Measurements from ENCODE around the gene RGR.

The RGR gene

GRCh38 chr10:84201244-84201606, 43.6 kb upstream of the RGR start:
- TF ChIP-seq, protein P1, sequence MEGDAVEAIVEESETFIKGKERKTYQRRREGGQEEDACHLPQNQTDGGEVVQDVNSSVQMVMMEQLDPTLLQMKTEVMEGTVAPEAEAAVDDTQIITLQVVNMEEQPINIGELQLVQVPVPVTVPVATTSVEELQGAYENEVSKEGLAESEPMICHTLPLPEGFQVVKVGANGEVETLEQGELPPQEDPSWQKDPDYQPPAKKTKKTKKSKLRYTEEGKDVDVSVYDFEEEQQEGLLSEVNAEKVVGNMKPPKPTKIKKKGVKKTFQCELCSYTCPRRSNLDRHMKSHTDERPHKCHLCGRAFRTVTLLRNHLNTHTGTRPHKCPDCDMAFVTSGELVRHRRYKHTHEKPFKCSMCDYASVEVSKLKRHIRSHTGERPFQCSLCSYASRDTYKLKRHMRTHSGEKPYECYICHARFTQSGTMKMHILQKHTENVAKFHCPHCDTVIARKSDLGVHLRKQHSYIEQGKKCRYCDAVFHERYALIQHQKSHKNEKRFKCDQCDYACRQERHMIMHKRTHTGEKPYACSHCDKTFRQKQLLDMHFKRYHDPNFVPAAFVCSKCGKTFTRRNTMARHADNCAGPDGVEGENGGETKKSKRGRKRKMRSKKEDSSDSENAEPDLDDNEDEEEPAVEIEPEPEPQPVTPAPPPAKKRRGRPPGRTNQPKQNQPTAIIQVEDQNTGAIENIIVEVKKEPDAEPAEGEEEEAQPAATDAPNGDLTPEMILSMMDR (IDR thresholded peaks at IDR 0.05; ENCODE audit: insufficient read depth, missing control alignments), result peak; percentile 6
- FAIRE-seq (no peak), DNase-seq (ENCODE audit: insufficient read length, low spot score) (no peak)

GRCh38 chr10:84201682-84202081, 43.2 kb upstream of the RGR start:
- DNase-seq (ENCODE audit: insufficient read length, low spot score), result no peak
- FAIRE-seq, result no peak
- TF ChIP-seq, protein P1 (IDR thresholded peaks at IDR 0.05; ENCODE audit: insufficient read depth, missing control alignments), result no peak

- FAIRE-seq (no peak), DNase-seq (ENCODE audit: insufficient read length, low spot score) (no peak)
- TF ChIP-seq, protein P1 (IDR thresholded peaks at IDR 0.05; ENCODE audit: insufficient read depth, missing control alignments), result no peak
These were observed 42.5 kb upstream of the RGR start for GRCh38 chr10:84202349-84202748.

DNA sequence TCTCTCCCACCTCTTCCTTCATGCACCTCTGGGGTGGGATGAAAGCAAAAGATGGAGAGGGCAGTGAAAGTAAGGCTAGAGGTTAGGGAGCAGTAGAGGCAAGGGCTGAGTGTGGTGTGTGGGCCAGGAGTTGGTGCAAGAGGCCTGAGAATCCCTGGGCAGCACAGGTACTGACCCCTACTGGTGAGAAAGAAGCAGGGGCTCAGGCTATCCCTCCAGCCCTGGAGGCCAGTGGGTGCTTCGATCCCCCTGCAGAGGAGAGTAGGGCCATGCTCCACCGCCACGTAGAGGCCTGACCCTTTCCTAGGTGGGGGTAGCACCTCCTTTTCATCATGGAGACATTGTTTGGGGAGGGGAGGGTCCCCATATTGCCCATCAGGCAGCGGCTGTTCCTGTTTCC, 40.7 kb upstream of the RGR start:
- TF ChIP-seq, protein P1 (IDR thresholded peaks at IDR 0.05; ENCODE audit: insufficient read depth, missing control alignments), result peak; percentile 44
- FAIRE-seq, result no peak
- DNase-seq (ENCODE audit: insufficient read length, low spot score), result peak; percentile 50

DNA sequence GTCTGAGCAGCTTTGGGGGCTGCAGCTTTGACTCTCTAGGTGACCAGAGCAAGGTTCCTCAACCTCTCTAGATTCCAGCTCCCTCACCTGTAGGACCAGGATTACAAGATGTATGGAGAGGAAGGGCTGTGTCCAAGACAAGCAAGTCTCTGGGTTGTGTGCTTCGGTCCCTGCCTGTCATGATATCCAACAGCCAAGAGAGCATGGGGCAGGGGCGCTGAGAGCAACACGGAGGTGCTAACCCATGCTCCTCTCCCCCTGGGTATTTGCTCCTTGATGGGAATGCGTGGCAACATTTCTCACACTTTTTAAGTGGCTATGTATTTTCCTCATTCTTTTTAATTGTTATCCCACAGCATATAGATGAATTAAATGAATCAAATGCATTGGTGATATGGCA, 40.2 kb upstream of the RGR start:
- TF ChIP-seq, protein P1 (IDR thresholded peaks at IDR 0.05; ENCODE audit: insufficient read depth, missing control alignments), result no peak
- DNase-seq (ENCODE audit: insufficient read length, low spot score) (no peak), FAIRE-seq (no peak)

GRCh38 chr10:84205049-84205852, 39.6 kb upstream of the RGR start:
- DNase-seq (ENCODE audit: insufficient read length, low spot score) (peak; percentile 67), FAIRE-seq (no peak)
- TF ChIP-seq, protein P1 (IDR thresholded peaks at IDR 0.05; ENCODE audit: insufficient read depth, missing control alignments), result peak; percentile 98

DNA sequence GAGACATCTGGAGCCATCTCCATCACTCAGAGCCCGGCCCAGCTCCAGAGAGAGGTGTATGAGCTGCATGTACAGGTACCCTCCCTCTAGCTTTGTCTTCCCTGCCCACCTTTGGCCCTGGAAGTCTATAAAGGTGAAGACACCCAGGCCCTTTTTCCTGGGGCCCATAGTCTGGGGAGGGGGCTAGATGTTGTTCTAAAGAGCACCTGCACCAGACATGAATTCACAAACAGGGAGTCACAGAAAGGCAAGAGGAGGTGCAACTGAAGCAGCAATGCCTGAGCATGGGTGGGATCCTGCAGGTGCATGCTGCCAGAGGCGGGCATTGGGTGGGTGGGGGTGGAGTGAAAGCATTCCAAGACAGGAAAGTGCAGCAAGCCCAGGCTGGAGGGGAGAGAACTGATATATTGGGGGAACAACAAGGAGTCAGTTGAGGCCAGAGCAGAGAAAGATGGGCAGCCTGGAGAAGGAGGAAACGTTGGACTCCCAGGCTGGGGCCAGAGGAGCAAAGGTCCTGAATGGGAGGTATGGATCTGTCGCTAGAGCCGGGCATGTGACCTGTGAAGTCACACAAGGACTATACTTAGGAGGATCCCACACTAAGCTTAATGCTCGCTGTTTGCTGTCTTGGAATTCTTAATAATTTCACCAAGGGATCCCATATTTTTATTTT, 38.9 kb upstream of the RGR start:
- DNase-seq (ENCODE audit: insufficient read length, low spot score), result no peak
- no peak for FAIRE-seq
- TF ChIP-seq, protein P1 (IDR thresholded peaks at IDR 0.05; ENCODE audit: insufficient read depth, missing control alignments), result no peak
